Measurements from ENCODE around the gene CERS5.

The CERS5 gene, protein sequence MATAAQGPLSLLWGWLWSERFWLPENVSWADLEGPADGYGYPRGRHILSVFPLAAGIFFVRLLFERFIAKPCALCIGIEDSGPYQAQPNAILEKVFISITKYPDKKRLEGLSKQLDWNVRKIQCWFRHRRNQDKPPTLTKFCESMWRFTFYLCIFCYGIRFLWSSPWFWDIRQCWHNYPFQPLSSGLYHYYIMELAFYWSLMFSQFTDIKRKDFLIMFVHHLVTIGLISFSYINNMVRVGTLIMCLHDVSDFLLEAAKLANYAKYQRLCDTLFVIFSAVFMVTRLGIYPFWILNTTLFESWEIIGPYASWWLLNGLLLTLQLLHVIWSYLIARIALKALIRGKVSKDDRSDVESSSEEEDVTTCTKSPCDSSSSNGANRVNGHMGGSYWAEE

DNA sequence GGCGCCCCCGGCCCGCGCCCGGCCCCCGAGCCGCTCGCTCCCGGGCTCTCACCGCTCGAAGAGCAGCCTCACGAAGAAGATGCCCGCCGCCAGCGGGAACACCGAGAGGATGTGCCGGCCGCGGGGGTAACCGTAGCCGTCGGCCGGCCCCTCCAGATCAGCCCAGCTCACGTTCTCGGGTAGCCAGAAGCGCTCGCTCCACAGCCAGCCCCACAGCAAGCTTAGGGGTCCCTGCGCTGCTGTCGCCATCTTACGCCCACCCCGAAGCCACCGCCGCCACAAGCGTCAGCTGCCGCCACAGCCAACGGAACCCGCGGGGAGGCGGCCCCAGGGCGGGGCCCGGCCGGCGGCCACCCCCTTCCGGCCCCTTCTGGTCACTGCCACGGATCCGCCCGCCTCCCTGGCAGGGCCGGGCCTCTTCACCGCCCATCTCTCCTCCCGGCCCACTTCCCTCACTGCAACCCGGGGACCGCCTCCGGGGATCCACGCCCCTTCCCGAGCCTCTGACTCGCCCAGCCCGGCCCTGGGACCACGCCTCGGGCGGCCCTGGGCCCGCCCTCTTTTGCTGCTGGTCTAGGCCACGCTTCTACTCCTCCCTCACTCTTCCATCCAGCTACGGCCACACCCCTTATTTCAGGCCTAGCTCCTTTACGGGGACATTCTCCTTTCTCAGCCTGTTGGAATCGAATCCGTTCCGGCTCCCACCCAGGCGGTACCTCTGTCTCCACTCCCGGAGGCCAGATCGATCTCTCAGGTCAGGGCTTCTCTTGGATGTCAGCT is at the start of gene CERS5:
Gene CERS5 (minus strand): TSS at position 321 of the 780 bp plus-strand sequence. CDS start 72 bp downstream, at position 249.
- peak; percentile 99 for DNase-seq (ENCODE audit: low spot score)

DNA sequence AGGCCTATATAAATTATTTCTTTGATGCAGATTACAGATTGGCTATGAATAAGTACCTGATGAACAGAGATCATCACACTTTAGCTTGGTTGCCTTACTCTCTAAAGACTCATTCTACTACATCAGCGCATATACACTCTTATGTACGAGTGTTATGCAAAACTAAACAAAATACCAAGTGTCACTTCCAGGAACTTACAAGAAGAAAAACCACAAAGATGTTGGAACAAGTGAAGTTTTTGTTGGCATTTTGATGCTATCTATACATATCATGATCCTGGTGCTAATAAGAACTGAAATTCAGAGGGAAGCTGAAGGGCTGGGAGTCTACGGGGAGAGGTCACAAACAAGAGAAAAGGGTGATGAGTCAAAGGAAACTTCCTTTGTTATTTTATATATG is 47.9 kb upstream of the CERS5 start:
- no peak for DNase-seq (ENCODE audit: low spot score)

DNA sequence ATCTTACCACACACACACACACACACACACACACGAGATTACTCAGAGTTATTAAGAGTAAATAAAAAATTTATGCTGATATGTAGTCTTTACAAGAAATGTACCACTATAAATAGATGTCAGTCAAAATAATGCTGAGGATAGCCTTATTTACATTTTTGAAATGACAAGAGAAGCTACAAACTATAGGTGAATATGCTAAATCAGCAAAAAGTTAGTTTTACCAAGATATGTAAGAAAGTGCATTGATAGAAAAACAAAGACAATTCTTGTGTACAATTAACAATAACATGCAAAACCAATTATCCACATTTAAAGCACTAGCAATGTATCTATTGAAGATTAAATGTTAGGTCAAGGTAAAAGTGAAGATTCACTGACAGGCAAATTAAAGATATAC is 46.8 kb upstream of the CERS5 start:
- DNase-seq (ENCODE audit: low spot score), result no peak

DNA sequence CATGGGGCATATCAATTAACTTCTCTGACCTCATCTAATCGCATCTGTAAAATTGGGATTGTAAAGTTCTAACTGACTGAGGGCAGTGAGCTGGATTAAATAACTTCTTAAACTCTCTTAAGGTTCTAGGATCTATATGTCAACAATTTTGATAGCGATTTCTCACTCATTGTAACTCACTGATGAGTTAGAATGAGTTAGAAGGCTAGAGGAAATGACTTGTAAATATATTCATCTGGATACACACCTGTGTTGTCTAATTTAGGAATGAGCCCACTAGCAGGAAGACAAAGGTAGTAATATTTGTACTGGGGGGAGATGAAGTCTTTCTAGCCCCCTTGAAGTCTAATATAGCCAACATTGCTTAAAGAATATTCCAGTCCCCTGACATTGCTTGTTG is 46.3 kb upstream of the CERS5 start:
- no peak for DNase-seq (ENCODE audit: low spot score)

DNA sequence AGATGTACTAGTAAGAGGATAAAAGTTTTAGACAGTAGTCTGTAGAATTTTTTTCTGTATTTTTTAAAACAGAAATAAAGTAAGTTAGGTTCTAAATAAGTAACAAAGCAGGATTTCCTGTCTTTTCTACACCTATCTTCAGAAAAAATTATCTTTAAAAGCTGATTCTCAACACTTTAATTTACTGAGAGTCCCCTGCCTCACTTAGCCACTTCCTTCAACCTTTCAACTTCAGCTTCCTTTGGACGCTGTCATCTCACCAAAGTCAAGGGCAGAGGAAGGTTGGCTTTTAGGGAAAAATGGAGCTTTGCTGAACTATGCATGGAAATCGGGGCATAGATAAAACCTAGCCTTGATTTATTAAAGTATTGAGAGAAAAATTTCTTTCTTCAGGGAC is 44.9 kb upstream of the CERS5 start:
- no peak for DNase-seq (ENCODE audit: low spot score)

DNA sequence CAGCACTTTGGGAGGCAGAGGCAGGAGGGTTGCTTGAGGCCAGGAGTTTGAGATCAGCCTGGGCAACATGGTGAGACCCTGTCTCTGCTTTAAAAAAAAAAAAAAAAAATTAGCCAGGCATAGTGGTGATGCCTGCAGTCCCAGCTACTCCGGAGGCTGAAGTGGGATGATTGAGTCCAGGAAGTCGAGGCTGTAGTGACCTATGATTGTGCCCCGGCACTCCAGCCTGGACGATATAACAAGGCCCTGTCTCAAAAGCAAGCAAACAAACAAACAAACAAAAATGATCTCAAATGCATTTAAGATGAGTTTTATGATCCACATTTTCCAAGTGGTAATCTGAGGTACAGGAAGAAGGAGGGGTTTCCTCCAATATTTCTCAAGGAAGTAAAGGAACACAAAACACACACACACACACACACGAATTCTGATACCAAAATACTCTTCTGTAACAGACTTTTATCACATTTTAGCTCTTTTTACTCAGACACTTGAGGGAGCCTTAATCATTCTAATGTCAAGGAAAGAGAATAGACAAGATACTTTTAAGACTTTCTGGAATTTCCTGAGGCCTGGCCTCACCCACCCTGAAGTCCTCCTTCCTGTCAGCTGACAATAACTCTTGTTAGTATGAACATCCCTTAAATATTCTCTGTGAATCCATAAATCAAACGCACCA is 44.4 kb upstream of the CERS5 start:
- DNase-seq (ENCODE audit: low spot score), result no peak

DNA sequence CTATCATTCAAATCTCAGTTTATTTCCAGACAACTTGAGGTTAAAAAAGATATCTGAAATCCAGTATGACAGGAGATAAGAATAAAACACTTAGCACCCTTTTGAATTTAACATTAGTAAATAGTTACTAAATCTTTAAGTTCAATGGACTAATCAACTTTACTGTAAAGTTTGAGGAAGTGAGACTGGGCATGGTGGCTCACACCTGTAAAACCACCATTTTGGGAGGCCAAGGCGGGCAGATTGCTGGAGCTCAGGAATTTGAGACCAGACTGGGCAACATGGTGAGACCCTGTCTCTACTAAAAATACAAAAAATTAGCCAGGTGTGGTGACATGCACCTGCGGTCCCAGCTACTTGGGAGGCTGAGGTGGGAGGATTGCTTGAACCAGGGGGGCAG is 40.3 kb upstream of the CERS5 start:
- no peak for DNase-seq (ENCODE audit: low spot score)

DNA sequence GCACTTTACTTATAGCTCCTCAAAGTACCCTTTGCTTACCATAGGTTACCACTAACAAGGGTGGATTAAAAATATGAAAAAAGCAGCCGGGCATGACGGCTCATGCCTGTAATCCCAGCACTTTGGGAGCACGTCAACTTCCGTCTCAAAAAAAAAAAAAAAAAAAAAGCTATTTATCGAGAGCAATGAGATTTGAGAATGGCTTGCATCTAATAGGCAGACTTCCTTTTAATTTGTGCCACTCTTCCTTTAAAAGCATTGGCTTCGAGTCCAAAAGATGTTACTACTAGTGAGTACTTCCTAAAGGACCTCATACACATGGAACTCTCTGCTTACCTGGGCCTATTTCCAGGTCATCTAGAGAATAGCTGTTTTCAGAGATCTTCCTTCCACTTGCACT is 38.5 kb upstream of the CERS5 start:
- no peak for DNase-seq (ENCODE audit: low spot score)

DNA sequence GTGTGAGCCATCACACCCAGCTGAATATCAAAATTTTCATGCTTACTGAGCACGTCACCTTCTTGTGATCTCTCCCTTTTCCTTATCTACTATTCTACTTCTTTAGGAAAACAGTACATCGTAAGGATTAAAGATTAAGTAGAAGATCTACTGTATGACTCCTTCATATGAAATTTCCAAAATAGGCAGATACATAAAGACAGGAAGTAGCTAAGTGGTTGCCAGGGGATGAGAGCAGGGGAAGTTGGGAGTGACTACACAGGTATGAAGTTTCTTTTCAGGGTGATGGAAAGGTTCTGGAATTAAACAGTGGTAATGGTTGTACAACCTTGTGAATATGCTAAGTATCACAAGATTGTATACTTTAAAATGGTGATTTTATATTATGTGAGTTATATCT is 36.5 kb upstream of the CERS5 start:
- DNase-seq (ENCODE audit: low spot score), result no peak

DNA sequence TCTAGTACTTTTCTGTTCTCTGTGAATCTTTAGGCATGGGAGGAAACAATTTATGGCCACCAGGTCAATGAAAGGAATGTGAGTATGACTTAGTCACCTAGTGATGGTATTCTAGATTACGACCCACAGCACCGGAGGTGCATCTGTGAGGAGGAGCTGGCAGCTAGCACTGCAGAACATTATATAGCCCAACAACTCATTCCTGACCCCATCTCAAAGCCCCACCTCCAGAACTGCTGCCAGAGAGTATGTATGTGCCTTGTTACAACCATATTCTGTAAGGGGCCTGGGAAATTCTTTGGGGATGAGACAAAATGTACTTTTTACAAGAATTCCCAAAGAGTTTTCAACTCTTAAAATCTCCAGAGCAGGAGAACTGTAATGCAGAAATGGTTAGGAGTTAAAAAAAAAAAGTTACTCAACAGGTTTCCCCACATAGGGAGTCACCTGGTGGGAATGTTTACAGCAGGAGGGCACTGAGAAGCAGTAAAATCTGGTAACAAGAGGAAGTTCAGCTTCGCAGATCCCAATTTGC is 34.9 kb upstream of the CERS5 start:
- peak; percentile 29 for DNase-seq (ENCODE audit: low spot score)

DNA sequence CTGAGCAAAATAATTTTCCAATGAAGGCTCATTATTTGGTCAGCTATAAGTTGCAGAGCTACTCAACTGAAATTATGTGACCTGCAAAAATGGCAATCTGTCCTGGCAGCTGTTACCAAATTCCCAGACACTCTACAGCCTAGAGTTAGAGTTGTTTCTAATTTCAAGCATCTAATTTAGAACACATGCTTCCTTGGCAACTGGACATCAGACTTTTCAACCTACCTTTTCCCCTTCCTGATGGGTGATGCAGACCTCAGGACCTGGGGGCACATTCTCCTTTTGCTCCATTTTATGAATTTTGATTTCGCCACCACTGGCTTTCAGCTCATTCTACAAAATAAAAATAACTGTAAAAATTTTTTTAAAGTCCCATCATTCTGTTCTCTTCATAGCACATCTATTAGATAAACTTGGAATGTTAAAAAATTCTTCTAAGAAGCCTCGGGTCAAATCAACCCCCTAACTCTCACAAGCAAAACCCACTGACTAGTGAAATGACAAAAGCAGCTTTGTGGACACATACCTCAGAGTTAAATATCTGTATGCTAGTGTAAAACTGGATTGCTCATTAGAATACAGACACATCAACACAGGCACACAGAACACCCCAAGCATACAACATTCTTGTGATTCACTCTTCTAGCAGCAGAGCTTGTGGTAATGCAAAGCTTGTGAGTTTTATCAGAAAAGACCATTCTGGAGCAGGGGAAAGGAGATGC is 33.5 kb upstream of the CERS5 start:
- peak; percentile 46 for DNase-seq (ENCODE audit: low spot score)

DNA sequence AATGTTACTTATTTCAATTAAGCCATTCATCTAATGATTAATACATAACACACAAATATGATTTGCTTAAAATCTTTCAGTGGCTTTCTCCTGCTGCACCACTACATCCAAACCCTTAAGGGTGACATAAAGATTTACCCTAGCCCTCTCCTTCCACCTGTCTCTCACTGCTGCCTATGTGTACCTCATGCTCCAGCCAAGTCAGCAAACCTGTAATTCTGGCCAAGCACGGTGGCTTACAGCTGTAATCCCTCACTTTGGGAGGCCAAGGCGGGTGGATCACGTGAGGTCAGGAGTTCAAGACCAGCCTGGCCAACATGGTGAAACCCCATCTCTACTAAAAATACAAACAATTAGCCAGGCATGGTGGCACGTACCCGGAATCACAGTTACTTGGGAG is 31.7 kb upstream of the CERS5 start:
- DNase-seq (ENCODE audit: low spot score), result no peak

DNA sequence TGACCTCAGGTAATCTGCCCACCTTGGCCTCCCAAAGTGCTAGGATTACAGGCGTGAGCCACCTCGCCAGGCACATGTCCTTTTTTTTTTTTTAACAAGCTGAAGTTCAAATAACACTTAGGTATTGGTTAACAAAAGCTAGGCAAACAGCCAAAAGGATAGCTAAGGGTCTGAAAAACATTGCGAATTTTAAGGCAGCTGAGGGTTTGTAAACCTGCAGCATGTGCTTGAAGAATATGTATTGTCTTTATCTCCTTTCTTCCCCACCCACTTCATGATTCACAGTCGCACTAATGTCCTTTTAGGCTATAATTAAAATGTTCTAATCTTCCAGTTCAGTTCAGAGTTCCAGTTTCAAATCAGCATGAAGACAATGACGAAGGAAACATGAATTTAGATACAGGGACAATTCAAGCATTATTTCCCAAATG is 30.1 kb upstream of the CERS5 start:
- DNase-seq (ENCODE audit: low spot score), result no peak

DNA sequence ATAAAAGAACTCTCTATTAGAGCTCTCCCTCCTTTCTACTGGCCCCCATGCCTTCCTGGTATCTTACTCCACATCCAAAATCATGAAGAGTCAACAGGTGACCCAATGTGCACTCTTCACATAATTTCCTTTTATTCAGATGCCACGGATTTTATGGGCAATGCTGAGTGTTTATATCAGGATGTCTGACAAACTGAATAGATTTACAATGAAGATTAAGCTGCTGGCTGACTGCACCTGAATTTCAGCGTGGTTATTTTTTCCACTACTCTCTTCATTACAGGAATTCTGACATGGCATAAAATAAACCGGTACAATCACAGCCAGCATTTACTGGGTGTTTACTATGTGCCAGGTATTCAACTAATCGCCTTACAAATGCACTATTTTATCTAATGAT is 29.4 kb upstream of the CERS5 start:
- no peak for DNase-seq (ENCODE audit: low spot score)

DNA sequence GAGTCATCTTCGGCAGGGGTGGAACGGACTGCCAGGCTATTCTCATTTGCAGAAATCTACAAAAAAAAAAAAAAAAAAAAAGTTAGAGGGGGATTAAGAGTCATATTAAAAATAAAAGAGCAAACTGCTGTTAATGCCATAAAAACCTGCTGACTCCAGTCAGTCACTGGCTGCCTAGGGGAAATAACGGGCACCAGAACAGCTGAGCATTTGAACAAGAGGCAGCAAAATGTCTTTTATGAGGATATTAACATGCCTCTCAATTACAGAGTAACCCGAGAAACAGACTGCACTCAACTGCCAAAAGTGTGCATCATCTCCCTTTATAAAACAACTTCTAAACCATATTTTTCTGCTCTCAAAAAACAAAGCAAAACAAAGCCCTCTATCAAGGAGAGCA is 28.7 kb upstream of the CERS5 start:
- DNase-seq (ENCODE audit: low spot score), result peak; percentile 15

DNA sequence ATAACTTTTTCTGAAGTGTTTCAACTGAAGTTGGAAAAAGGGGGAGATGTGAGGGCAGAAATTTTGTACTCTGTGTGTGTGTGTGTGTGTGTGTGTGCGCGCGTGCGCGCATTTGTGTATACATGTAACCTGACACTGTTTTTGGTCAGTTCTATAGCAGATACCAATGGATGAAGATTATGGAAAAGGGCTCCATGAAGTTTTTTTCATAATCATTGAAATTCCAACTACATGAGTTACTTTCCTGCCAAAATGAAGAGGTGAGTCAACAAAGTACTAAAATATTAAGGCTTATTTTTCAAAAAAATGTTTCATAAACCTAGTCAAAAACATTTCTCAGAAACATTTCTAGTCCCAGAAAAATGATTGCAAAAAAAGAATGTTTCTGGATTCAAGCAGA is 25.7 kb upstream of the CERS5 start:
- DNase-seq (ENCODE audit: low spot score), result peak; percentile 24

DNA sequence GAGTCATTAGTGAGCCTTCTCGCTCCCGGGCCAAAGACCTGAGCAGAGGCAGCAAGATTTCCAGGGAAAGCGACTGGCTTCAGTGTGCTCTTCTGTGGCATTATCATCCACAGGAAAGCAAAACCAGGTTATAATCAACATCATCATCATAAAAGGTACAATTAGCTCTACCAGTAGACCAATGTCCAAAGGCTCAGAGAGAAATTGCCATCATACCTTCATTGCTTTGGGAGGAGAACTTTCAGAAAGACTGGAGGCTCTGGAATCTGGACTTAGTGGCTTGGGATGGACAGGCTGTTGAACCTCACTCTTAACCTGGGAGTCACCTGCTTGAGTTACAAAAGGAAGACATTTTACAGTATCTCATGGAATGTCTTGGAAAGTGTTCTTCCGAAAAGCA is 25.1 kb upstream of the CERS5 start:
- no peak for DNase-seq (ENCODE audit: low spot score)

DNA sequence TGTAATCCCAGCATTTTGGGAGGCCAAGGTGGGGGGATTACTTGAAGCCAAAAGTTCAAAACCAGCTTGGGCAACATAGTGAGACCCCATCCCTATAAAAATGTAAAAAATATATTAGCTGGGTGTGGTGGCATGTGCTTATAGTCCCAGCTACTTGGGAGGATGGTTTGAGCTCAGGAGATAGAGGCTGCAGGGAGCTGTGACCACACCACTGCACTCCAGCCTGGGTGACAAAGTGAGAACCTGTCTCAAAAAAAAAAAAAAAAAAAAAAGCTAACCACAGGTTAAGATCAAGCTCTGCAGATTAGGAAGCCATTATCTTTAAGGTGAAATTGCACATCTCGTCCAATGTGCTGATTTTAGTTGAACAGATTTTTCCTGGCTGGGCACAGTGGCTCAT is 23.7 kb upstream of the CERS5 start:
- no peak for DNase-seq (ENCODE audit: low spot score)

DNA sequence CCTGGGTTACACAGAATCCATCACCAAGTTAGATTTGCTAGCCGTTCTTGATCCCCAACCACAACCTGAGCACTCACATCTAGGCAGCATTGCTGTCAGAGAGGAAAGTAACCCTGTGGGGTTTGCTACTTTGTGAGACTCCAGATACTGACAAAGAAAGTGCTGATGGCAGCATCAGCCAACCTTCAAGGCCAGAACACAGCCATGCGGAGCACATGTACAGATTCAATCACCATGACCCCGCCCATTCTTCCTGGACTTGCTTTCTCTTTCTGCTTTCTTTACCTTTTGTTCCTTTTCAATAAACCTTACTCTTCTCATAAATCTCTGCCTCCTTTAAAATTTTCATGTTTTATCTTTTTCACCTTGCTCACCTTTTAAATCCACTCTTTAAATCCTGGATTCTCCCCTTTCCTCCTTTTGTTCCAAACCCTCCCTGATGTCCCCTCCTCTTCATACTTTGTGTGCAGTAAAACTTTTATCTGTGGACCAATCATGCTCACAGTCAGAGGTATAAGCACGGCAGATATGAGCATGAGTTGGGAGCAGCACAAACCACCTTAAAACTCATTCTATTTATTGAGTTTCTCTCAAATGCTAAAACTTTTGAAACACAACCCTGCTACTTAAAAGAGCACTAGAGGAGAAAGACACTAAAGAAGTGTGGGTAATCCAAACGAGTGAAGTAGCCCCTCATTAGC is 21.9 kb upstream of the CERS5 start:
- no peak for DNase-seq (ENCODE audit: low spot score)

DNA sequence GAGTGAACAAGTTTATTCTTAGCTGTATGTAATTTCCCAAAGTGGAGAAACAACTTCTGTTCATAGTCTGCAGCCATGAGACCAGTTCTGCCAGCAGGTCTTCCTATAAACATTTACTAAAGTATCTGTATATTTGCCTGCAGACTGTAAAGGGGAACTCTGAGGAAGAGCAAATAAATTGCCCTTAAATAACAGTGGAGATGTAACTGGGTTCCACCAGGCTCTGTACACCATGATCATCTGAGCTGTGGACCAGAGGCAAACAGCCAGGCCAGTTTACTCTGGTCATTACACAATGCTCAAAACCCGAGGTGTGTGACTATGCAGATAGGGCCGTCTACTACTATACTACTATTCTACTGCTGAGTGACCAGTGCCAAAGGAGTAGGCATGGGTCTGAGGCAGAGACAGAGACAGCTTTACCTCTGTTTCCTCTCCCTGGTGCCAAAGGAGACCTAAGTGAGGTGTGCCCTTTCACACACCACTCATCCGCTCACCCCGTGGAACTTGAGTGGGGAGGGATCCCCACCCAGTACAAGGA is 21.1 kb upstream of the CERS5 start:
- DNase-seq (ENCODE audit: low spot score), result peak; percentile 53
